HEK293 (cell line): ENCODE data around the gene GBA2.

ENCODE experiments used
- CTCF ChIP-seq: fragments of 450-650 bp; formaldehyde crosslinking; IDR thresholded peaks from 2 replicates; pipeline ENCODE4 v1.5.1; 2016; ENCODE audit warnings: missing biosample characterization, missing genetic modification characterization
- ZBTB20 ChIP-seq: fragments of 450-650 bp; formaldehyde crosslinking; IDR thresholded peaks from 2 replicates; pipeline ENCODE4 v1.5.1; 2016; ENCODE audit warnings: missing biosample characterization, missing genetic modification characterization
- ZNF121 ChIP-seq: fragments of 450-650 bp; formaldehyde crosslinking; IDR thresholded peaks from 2 replicates; pipeline ENCODE4 v1.5.1; 2016; ENCODE audit warnings: missing biosample characterization, missing genetic modification characterization
- ZNF138 ChIP-seq: fragments of 450-650 bp; formaldehyde crosslinking; IDR thresholded peaks from 2 replicates; pipeline ENCODE4 v1.5.1; 2016; ENCODE audit warnings: missing biosample characterization, missing genetic modification characterization, borderline replicate concordance
- ZNF202 ChIP-seq: fragments of 450-650 bp; formaldehyde crosslinking; IDR thresholded peaks from 2 replicates; pipeline ENCODE4 v1.5.1; 2016; ENCODE audit warnings: missing biosample characterization, missing genetic modification characterization, borderline replicate concordance
- ZNF37A ChIP-seq: fragments of 450-650 bp; IDR thresholded peaks from 2 replicates; pipeline ENCODE4 v1.5.1; 2018; ENCODE audit warnings: missing biosample characterization, missing genetic modification characterization
- ZNF549 ChIP-seq: fragments of 450-650 bp; IDR thresholded peaks from 2 replicates; pipeline ENCODE4 v1.5.1; 2018; ENCODE audit warnings: missing biosample characterization, missing genetic modification characterization, mild to moderate bottlenecking, inconsistent platforms, moderate library complexity
- ZNF791 ChIP-seq: fragments of 450-650 bp; formaldehyde crosslinking; IDR thresholded peaks from 2 replicates; pipeline ENCODE4 v1.5.1; 2016; ENCODE audit warnings: missing biosample characterization, missing genetic modification characterization

GRCh38 chr9:35714123-35714522, 34.9 kb downstream of the GBA2 start:
- no peak for TF ChIP-seq CTCF
- no peak for TF ChIP-seq ZNF138 (tag by site-specific recombination)
- no peak for TF ChIP-seq ZBTB20 (tag by site-specific recombination)
- no peak for TF ChIP-seq ZNF791
- no peak for TF ChIP-seq ZNF549
- no peak for TF ChIP-seq ZNF37A
- no peak for TF ChIP-seq ZNF121 (tag by site-specific recombination)
- TF ChIP-seq ZNF202 (tag by site-specific recombination) = no peak
